Stimulated activated CD4-positive, alpha-beta T cell treated with anti-CD3 and anti-CD28 coated beads, Interleukin-12 subunit alpha, Interleukin-12 subunit beta, amount 100 ng/mL, for 48 hours (primary cell): ENCODE data around the gene C20orf144.
"Not testable (repeated sequence)": the region's sequence is repeated elsewhere in the genome, so short reads cannot be mapped to it uniquely, and the experiment has no call there.

ENCODE experiments used
- DNase-seq, 3 donors: peaks; one replicate each; pipeline ENCODE4 v3.0.0-alpha.2; 2020; ENCODE audit warnings: low read depth in 2 of 3, low spot score in 1 of 3

Gene C20orf144

GRCh38 chr20:33693741-33694638, 31.9 kb downstream of the C20orf144 start:
- no peak for DNase-seq

- no peak for DNase-seq
Measured at GRCh38 chr20:33694639-33695012, 32.5 kb downstream of the C20orf144 start.

GRCh38 chr20:33696448-33696847, 34.3 kb downstream of the C20orf144 start:
- DNase-seq: no peak

DNA sequence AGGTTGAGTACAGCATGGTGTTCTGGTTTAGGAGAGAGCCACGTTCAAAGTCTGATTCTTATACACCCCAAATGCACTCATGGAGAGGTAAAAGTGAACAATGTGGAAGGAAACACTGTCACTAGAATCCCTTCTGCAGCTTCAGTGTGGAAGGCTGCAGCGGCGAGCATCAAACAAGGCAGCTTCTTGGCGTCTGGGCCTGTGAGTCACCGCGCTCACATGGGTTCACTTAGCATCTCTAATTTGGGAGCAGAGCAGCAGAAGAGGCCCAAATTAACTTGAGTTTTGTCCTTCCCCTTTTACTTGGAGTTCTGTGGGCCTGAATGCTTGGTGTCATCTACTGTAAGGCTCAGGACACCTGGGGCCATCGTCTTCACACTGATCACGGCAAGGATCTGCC, 35.0 kb downstream of the C20orf144 start:
- no peak for DNase-seq

- not testable (repeated sequence) for DNase-seq
Measured at GRCh38 chr20:33698966-33699365, 36.8 kb downstream of the C20orf144 start.

DNA sequence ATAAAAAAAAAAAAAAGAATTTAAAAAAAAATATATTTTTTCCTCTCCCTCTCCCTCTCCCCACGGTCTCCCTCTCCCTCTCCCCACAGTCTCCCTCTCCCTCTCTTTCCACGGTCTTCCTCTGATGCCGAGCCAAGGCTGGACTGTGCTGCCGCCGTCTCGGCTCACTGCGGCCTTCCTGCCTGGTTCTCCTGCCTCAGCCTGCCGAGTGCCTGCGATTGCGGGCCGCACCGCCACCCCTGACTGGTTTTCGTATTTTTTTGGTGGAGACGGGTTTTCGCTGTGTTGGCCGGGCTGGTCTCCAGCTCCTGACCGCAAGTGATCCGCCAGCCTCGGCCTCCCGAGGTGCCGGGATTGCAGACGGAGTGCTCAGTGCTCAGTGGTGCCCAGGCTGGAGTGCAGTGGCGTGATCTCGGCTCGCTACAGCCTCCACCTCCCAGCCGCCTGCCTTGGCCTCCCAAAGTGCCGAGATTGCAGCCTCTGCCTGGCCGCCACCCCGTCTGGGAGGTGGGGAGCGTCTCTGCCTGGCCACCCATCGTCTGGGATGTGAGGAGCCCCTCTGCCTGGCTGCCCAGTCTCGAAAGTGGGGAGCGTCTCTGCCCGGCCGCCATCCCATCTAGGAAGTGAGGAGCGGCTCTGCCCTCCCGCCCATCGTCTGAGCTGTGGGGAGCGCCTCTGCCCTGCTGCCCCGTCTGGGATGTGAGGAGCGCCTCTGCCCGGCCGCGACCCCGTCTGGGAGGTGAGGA, 38.7 kb downstream of the C20orf144 start:
- not testable (repeated sequence) for DNase-seq

DNA sequence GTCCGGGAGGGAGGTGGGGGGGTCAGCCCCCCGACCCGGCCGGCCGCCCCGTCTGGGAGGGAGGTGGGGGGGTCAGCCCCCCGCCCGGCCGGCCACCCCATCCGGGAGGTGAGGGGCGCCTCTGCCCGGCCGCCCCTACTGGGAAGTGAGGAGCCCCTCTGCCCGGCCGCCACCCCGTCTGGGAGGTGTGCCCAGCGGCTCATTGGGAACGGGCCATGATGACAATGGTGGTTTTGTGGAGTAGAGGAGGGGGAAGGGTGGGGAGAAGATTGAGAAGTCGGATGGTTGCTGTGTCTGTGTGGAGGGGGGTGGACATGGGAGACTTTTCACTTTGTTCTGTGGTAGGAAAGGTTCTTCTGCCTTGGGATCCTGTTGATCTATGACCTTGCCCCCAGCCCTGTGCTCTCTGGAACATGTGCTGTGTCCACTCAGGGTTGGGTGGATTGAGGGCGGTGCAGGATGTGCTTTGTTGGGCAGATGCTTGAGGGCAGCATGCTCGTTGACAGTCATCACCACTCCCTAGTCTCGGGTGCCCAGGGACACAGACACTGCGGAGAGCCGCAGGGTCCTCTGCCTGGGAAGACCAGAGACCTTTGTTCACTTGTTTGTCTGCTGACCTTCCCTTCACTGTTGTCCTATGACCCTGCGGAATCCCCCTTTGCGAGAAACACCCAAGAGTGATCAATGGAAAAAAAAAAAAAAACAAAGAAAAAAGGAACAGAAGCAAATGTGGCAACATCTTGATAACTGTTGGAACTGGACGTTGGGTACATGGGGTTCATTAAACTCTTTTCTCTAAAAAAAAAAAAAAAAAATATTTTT, 39.7 kb downstream of the C20orf144 start:
- DNase-seq: no peak

GRCh38 chr20:33702861-33703260, 40.7 kb downstream of the C20orf144 start:
- no peak for DNase-seq

GRCh38 chr20:33703498-33704137, 41.5 kb downstream of the C20orf144 start:
- DNase-seq: no peak

GRCh38 chr20:33704197-33704924, 42.2 kb downstream of the C20orf144 start:
- DNase-seq: no peak

DNA sequence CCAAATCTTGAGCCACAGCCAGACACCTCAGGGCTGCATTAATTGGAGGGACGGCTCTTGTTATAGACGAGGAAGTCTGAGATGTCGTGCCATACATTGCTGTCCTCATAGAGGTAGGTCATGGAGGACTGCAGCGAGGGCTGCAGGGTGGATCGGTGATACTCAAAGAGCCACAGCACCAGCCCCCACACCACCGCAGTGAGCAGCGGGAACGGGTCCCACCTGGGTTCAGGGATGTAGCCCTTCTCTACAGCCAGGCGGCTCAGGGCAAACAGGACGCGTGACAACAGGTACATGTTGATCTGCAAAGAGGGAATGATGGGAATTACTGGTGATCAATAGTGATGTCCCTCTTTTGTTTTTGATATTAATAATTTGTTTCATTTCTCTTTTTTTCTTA, 45.5 kb downstream of the C20orf144 start:
- DNase-seq: no peak

DNA sequence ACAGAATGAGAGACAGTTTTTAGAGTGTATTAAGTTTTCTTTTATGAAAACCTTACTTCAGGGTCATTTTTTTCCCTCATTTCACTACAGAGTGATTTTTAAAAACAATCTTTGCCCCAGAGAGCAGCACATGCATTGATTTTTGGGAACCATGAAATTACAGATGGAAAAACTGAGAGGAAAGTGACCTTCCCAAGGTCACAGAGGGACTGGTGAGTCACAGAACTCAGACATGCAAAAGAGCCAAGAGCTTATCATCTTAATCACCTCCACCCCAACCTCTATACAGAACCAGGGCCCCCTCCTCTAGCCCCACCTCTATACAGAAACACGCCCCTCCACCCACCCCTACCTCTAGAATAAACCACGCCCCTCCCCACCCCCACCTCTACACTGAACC, 47.3 kb downstream of the C20orf144 start:
- no peak for DNase-seq

DNA sequence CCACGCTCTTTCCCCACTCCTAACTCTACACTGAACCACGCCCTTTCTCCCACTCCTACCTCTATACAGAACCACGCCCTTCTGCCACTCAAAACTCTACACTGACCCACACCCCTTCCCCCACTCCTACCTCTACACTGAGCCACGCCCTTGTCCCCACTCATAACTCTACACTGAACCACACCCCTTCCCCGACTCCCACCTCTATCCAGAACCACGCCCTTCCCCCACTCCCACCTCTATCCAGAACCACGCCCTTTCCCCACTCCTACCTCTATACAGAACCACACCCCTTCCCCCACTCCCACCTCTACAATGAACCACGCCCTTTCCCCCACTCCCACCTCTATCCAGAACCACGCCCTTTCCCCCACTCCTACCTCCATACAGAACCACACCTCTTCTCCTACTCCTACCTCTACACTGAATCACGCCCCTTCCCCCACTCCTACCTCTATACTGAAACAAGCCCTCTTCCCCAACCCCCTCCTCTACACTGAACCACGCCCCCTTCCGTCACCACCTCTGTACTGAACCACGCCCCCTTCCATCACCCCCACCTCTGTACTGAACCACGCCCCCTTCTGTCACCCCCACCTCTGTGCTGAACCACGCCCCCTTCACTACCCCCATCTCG, 47.9 kb downstream of the C20orf144 start:
- DNase-seq: no peak

DNA sequence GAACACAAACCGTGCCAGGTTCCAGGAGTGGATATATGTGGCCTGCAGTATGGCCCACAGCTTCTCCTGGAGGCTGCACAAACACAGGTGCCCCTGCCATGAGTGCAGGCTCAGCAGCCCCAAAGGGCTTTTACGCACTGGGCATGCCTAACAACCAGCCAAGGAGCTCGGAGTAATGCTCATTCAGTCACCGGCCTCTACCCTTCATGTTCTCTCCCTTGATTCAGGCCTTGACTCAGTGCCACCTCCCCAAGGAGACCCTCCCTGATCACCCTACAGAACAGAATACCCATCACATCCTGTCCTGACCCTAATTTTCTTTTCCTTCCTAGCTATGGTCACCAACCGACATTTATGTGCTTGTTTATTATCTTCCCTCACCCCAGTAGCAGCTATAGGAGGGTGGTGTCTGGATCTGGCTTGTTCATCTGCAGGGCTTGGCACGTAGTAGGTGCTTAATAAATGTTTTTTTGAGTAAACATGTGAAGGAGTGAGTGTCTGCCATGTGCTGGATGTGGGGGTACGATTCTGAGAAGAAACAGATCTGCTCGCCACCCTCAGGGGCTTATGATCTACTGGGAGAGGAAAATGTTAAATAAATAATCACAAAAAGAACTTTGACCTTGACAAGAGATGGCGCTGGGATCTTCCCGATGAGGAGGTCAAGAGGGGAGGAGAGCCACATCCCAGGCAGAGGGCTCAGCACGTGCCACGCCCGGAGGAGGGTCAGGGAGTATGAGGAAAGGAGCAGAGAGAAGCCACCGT, 48.7 kb downstream of the C20orf144 start:
- DNase-seq: no peak

DNA sequence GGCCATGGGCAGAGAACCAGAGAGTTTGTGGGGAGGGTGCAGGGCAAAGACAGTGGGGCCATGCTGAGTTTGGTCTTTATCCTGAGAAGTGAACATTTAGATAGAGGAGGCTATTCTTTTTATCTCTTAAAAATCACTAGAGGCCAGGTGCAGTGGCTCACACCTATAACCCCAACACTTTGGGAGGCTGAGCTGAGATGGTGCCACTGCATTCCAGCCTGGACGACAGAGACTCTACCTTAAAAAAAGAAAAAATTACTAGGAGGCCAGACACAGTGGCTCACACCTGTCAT, 49.3 kb downstream of the C20orf144 start:
- no peak for DNase-seq
